ENCODE results near the gene CSMD2. TPM values are rescaled to one million over a fixed set of nuclear protein-coding genes. Genes with fewer than 3 reads are reported as not detected.

The CSMD2 gene
- total RNA-seq, 2 experiments from 2014 or later = not detected

GRCh38 chr1:33821291-33821690, 343.7 kb downstream of the CSMD2 start:
- peaks cover 0 to 11% of the 10 kb centered on the region in 2 experiments for H3K9me3 ChIP-seq (ENCODE audit: control insufficient read depth in 1 of 2, insufficient read depth in 1 of 2, low read length in 2 of 2)
- no peak overlapping the region for H3K27ac ChIP-seq (ENCODE audit: low read depth in 1 of 2, low read length in 2 of 2)
- Mint-ChIP-seq H3K4me1 (ENCODE audit: low read depth) (no peaks in the 10 kb centered on the region), H3K9me3 (no peaks in the 10 kb centered on the region), H3K4me3 (no peak overlapping the region), H3K27me3 (peaks cover 22% of the 10 kb centered on the region), H3K36me3 (ENCODE audit: low read depth) (no peaks in the 10 kb centered on the region), H3K27ac (no peak overlapping the region)
- POLR2A ChIA-PET = no interaction called here
- DNase-seq (no peak), ATAC-seq (ENCODE audit: poor library complexity) (no peak)
- H3K36me3 ChIP-seq (ENCODE audit: insufficient read depth, low read length) = no peaks in the 10 kb centered on the region
- CTCF ChIA-PET = no interaction called here
- intact Hi-C loops (cut with DNase I, micrococcal nuclease) = no loop called here
- no peaks in the 10 kb centered on the region for H3K4me1 ChIP-seq (ENCODE audit: insufficient read depth, low read length)
- TF ChIP-seq, protein P1, sequence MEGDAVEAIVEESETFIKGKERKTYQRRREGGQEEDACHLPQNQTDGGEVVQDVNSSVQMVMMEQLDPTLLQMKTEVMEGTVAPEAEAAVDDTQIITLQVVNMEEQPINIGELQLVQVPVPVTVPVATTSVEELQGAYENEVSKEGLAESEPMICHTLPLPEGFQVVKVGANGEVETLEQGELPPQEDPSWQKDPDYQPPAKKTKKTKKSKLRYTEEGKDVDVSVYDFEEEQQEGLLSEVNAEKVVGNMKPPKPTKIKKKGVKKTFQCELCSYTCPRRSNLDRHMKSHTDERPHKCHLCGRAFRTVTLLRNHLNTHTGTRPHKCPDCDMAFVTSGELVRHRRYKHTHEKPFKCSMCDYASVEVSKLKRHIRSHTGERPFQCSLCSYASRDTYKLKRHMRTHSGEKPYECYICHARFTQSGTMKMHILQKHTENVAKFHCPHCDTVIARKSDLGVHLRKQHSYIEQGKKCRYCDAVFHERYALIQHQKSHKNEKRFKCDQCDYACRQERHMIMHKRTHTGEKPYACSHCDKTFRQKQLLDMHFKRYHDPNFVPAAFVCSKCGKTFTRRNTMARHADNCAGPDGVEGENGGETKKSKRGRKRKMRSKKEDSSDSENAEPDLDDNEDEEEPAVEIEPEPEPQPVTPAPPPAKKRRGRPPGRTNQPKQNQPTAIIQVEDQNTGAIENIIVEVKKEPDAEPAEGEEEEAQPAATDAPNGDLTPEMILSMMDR (IDR thresholded peaks at IDR 0.05) = no peak
- H3K27me3 ChIP-seq (ENCODE audit: control insufficient read depth in 1 of 2, insufficient read depth in 2 of 2, low read length in 2 of 2) = no peaks in the 10 kb centered on the region
- H3K4me3 ChIP-seq (ENCODE audit: low read length) = no peak overlapping the region

DNA sequence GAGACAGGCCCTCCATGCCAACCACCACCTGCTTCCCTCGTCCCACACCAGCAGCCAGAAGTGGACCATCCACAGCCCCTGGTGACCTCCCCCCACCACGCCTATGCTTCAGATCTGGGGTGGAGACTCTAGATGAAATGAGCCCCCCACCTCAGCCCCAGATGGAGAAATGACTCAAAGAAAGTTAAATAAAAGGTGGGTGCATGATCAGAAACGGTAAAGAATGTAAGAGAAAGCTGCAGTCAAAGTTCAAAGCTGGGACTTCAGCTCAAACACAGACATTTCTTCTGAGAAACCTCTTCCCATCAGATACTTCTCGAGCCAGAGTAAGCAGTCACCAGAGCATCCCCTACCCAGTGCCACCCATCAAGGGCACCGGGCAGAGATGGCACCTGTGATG, 344.2 kb downstream of the CSMD2 start:
- Histone ChIP-seq H3K27me3 (ENCODE audit: control insufficient read depth in 1 of 2, insufficient read depth in 2 of 2, low read length in 2 of 2) (no peaks in the 10 kb centered on the region), H3K36me3 (ENCODE audit: insufficient read depth, low read length) (no peaks in the 10 kb centered on the region), H3K9me3 (ENCODE audit: control insufficient read depth in 1 of 2, insufficient read depth in 1 of 2, low read length in 2 of 2) (peaks cover 0 to 11% of the 10 kb centered on the region in 2 experiments), H3K4me1 (ENCODE audit: insufficient read depth, low read length) (no peaks in the 10 kb centered on the region), H3K27ac (ENCODE audit: low read depth in 1 of 2, low read length in 2 of 2) (no peak overlapping the region), H3K4me3 (ENCODE audit: low read length) (no peak overlapping the region)
- no peak overlapping the region for H3K4me3 Mint-ChIP-seq
- TF ChIP-seq, protein P1 (IDR thresholded peaks at IDR 0.05) = no peak
- no peaks in the 10 kb centered on the region for H3K36me3 Mint-ChIP-seq (ENCODE audit: low read depth)
- peaks cover 22% of the 10 kb centered on the region for H3K27me3 Mint-ChIP-seq
- H3K4me1 Mint-ChIP-seq (ENCODE audit: low read depth) = no peaks in the 10 kb centered on the region
- no peak overlapping the region for H3K27ac Mint-ChIP-seq
- no peak for ATAC-seq (ENCODE audit: poor library complexity)
- no peak for DNase-seq
- H3K9me3 Mint-ChIP-seq = no peaks in the 10 kb centered on the region
- ChIA-PET CTCF (no interaction called here), POLR2A (no interaction called here)
- intact Hi-C loops (cut with DNase I, micrococcal nuclease) = no loop called here

DNA sequence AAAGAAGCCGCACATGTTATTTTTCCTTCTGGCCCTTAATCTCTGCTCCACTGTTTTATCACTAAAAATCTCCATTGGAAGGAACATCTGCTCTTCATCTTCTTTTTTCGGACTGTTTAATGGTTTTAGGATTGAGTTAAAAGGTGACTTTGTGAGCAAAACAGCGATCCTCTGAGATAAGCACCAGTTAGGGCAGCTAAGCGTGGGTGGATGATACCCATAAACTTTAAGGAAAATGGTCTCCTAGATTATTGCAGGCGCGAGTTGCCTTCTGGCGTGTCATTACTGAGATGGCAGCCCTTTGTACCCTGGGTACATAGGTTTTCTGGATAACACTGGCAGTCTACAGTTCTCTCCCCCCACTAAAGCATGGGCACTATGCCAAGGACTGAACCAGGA, 345.1 kb downstream of the CSMD2 start:
- no peak overlapping the region for H3K4me3 ChIP-seq (ENCODE audit: low read length)
- CTCF ChIA-PET = no interaction called here
- no peak overlapping the region for H3K27ac ChIP-seq (ENCODE audit: low read depth in 1 of 2, low read length in 2 of 2)
- Mint-ChIP-seq H3K4me3 (no peak overlapping the region), H3K9me3 (no peaks in the 10 kb centered on the region), H3K36me3 (ENCODE audit: low read depth) (no peaks in the 10 kb centered on the region), H3K27me3 (peaks cover 22% of the 10 kb centered on the region), H3K27ac (no peak overlapping the region), H3K4me1 (ENCODE audit: low read depth) (no peaks in the 10 kb centered on the region)
- intact Hi-C loops (cut with DNase I, micrococcal nuclease) = no loop called here
- POLR2A ChIA-PET = no interaction called here
- ATAC-seq (ENCODE audit: poor library complexity) = no peak
- no peak for DNase-seq
- peaks cover 0 to 3% of the 10 kb centered on the region in 2 experiments for H3K27me3 ChIP-seq (ENCODE audit: control insufficient read depth in 1 of 2, insufficient read depth in 2 of 2, low read length in 2 of 2)
- H3K9me3 ChIP-seq (ENCODE audit: control insufficient read depth in 1 of 2, insufficient read depth in 1 of 2, low read length in 2 of 2) = peaks cover 0 to 6% of the 10 kb centered on the region in 2 experiments
- H3K4me1 ChIP-seq (ENCODE audit: insufficient read depth, low read length) = no peaks in the 10 kb centered on the region
- TF ChIP-seq, protein P1 (IDR thresholded peaks at IDR 0.05) = no peak
- no peaks in the 10 kb centered on the region for H3K36me3 ChIP-seq (ENCODE audit: insufficient read depth, low read length)

All from CD4-positive, alpha-beta T cell (primary cell).